SU-DHL-6 (cell line): ENCODE results near the gene TRABD.

Source experiments
- EZH2phosphoT487 ChIP-seq: fragments of 200-600 bp; sonication (generic), shearing (Covaris generic); conservative IDR thresholded peaks from 2 replicates; pipeline ENCODE4 v1.6.1; 2018; ENCODE audit warnings: mild to moderate bottlenecking, antibody characterized with exemption, low read length, moderate library complexity, mixed read lengths
- TF ChIP-seq, protein P1 (sequence below): fragments of 200-600 bp; sonication (generic); IDR thresholded peaks from one replicate; pipeline ENCODE4 v1.5.1; 2017; ENCODE audit warnings: antibody characterized with exemption, mild to moderate bottlenecking, low read length, moderate library complexity; ENCODE audit not compliant: insufficient read depth, poor library complexity, severe bottlenecking

DNA sequence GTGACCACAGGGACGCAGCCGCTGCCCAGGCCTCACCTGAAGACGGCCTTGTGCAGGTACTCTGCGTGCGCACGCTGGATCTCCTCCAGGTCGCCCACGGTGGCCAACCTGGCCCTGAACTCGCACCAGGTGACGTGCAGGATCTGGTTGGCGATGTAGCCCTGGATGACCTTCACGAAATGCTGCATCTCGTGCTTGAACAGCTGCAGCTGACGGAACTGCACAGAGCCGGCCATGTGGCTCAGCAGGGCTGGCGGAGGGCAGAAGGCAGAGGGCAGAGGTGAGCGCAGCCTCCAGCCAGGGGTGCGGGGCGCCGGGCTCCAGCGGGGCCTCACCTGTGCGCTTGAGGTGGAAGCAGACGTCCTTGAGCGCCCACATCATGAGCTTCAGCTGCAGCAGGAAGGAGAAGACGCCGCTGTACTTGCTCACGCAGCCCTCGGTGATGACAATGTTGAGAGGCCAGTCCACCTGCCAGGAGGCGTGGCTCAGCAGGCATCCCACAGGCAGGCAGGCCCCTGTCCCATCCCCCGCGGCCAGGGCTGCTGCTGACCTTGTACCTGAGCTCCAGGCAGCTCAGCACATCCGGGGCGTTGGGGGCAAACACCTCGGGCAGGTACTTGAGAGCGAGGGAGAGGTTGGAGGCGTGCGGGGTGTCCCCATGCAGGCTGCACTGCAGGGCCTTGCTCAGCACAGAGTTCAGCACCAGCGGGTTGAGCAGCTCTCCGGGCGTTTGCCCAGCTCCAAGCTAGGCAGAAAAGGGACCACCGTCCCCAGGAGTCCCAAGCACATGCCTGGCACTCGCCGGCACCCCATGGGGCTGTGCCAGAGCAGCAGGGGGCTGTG is 32.7 kb downstream of the TRABD start:
- TF ChIP-seq, protein P1, sequence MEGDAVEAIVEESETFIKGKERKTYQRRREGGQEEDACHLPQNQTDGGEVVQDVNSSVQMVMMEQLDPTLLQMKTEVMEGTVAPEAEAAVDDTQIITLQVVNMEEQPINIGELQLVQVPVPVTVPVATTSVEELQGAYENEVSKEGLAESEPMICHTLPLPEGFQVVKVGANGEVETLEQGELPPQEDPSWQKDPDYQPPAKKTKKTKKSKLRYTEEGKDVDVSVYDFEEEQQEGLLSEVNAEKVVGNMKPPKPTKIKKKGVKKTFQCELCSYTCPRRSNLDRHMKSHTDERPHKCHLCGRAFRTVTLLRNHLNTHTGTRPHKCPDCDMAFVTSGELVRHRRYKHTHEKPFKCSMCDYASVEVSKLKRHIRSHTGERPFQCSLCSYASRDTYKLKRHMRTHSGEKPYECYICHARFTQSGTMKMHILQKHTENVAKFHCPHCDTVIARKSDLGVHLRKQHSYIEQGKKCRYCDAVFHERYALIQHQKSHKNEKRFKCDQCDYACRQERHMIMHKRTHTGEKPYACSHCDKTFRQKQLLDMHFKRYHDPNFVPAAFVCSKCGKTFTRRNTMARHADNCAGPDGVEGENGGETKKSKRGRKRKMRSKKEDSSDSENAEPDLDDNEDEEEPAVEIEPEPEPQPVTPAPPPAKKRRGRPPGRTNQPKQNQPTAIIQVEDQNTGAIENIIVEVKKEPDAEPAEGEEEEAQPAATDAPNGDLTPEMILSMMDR = no peak
- no peak for TF ChIP-seq EZH2phosphoT487
